ENCODE results near the gene LRRN3. TPM values are rescaled to one million over a fixed set of nuclear protein-coding genes. Genes with fewer than 3 reads are reported as not detected.

LRRN3 gene
- polyA plus RNA-seq, 4 donors = 3.5 to 6.8 (median 5.3) TPM

DNA sequence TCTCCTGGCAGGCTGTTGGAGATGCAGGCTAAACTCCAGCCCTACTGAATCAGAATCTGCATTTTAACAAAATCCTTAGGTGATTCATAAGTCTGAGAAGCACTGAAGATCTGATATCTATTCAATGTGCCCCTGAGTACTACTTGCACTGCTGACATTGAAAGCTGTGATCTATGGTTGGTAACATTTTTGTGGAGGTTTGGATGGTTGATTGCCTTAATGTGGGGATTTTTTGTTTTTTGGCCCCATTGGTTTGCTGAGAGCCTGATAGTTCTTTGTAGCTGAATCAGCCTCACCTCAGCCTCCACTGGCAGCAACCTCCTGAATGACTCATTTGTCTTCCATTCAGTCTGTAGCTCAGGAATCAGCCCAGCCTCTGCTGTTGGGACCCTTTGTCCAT lies 14.7 kb upstream of the LRRN3 start:
- no peak for DNase-seq (ENCODE audit: low read depth in 4 of 4, low spot score in 2 of 4)

DNA sequence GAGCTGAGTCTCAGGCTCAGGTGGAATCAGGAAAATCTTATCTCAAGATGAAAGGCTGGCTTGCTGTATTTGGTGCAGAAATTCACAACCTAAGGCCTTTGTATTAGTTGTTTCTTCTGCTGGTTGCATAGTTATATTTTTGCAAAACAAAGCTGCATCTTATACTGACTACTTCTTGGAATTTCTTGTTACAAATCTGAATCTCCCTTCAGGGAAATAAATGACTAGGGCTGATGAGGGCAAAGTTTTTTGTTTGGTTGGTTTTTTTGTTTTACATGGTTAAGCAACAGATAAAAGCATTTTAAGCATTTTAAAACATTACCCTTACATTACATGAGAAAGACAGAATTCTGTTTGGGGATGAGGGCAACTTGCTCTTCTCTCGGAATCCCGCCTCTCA lies 13.9 kb upstream of the LRRN3 start:
- DNase-seq (ENCODE audit: low read depth in 4 of 4, low spot score in 2 of 4) = no peak

DNA sequence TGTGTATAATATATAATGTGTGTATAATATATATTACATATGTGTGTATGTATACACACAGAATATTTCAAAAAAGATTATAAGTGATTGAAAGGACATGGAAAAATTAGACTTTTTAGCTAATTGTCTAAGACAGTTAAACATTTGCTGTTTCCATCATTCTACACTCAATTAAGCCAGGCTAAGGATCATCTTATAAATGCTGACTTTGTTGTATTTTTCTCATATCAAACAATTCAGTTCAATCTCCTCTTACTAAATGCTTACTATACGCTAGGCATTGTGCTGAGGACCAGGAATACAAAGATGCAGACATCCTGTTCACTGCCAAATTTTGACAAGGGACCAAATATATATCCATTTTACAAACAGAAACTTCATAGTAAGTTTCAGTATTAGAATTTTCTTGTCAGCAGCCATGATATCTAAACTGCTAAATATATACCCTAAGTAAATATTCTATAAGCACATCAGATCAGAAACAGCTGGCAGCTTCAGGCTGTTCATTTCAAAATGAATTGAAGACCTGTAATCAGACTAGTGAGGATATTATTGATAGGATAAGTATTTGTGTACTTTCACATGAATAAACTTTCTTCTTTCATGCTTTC lies 10.3 kb upstream of the LRRN3 start:
- no peak for DNase-seq (ENCODE audit: low read depth in 4 of 4, low spot score in 2 of 4)

DNA sequence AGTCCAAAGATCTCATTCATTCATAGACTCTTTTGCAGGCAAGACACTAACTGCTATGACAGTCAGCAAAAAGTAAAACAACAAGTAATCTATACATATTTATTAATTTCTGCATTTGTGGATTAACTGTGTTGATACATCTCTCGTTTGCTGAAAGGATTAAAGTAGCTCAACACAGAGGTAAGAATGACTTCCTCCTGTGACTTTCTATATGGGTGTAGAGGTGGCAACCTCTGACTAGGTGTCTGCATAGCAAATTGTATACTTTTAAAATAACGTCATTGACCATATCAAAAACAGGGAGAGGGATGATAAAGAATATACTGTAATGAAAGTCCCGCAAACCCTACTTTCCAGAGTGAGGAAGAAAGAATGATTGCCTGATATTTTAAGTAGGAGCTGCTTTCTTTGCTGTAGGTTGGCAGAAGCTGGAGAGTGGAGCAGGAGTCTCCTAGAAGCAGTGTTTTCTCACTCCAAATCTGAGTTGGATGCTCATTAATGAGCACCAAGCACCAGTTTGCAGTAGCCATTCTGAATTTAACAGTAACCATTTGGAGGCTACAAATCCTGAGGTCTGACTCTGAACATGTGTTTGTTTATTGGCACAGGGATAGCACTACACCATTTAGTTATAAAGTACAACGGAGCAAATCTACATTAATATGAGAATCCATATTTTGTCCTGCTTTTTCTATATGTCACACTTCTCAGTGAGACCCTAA lies 9.2 kb upstream of the LRRN3 start:
- DNase-seq (ENCODE audit: low read depth in 4 of 4, low spot score in 2 of 4) = no peak

DNA sequence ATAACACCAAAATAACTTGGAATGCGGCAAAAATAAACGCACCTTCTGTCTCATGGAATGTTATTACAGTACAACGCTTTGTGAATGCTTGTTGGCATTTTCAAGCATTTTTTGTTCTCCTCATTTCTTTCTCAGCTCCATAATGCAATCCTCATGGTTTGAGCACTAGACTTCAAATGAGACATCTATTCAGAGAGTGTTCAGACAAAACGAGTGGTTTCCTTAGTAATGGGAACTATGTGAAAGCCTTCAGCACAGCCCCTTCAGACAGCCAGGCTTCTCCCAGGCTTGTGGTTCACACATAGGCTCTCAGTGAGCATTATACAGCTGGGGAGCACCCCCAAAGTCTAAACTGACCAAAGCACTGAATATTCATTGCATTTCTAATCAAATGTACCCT lies 8.6 kb upstream of the LRRN3 start:
- DNase-seq (ENCODE audit: low read depth in 4 of 4, low spot score in 2 of 4) = no peak

DNA sequence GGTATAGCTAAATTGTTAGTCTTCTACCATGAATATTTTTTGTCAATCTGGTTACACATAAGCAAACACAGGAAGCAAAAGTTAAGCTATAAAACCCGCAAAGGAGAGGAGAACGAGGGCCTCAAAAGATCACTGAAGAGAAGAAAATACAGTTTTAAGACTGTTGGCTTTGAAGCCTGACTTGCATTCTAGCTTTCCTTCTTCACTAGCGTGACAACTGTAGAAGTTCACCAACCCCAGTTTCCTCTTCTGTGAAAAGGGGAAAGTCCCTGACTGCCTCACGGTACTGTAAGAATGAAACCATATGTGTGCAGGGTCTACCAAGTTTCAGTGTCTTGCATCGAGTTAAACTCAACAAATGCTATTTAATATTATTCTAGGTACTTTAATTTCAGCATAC lies 7.5 kb upstream of the LRRN3 start:
- DNase-seq (ENCODE audit: low read depth in 4 of 4, low spot score in 2 of 4) = no peak

DNA sequence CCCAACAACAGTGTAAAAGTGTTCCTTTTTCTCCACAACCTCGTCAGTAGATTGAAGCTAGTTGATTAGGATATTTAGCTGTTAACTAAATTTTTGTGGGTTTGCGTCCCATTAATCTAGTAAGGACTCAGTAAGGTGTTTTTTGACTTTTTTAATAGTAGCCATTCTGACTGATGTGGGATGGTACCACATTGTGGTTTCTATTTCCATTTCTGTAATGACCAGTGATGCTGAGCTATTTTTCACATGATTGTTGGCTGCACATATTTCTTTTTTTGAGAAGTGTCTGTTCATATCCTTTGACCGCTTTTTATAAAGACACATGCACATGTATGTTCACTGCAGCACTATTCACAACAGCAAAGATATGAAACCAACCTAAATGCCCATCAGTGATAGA lies 5.6 kb upstream of the LRRN3 start:
- no peak for DNase-seq (ENCODE audit: low read depth in 4 of 4, low spot score in 2 of 4)

DNA sequence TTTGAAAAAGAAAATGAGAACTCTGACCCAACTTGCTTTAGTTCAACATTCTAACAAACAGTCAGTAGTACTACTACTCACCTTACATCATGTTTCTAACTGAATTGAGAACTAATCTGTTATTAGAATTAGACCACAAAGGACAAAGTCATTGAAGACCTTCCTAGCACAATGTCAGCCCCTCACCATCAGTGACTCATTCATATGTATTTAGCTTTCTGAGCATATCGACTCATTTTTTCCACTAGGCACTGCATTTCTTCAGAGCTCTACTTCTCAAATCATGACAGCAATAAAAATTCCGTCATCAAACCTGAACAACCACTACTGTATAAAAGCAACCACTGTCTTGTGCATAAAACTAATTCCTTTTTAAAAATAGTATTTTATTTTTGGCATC lies 4.4 kb upstream of the LRRN3 start:
- no peak for DNase-seq (ENCODE audit: low read depth in 4 of 4, low spot score in 2 of 4)

DNA sequence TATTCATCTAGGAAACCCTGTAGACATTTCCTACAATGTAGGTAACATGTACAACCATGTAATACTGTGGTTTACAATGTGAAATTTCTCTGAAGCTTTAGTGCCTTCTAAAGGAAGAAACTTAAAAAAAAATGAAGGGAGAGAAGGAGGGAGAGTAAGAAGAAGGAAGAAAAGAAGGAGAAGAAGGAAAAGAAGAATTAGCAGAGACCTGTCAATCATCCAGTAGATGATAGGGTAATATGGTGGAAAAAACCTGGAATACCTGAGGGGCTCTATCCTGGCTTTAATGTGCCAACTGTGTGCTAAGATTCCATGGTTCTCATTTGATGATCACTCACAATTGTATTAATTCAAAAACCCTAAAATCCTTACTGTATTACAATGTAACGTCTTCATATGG lies 2.6 kb upstream of the LRRN3 start:
- no peak for DNase-seq (ENCODE audit: low read depth in 4 of 4, low spot score in 2 of 4)

DNA sequence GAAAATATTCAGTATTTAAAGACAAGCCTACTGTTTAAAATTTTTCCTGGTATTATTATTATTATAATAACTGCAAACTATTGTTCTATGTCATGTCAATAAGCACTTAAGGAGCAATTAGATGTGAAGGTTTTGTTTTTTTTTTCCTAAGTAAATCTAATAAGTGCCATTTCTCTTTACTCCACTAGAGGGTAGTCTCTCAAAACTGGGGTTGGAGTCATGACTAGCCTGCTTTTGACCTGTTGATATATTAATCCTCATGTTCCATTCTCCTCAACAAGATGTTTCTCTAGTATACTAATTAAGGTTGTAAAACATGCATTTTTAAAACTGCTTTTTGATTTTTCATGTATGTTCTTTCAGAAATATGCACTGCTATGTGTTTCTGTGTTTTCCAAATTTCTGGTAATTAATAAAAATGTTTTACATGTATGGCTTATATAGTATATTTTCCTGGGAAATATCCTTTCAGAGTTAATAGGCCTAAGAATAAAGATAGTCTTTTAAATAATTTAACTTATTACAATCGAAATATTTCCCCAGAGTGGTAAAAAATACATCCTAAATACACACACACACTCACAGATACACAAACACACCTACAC lies 1.0 kb upstream of the LRRN3 start:
- DNase-seq (ENCODE audit: low read depth in 4 of 4, low spot score in 2 of 4) = no peak

DNA sequence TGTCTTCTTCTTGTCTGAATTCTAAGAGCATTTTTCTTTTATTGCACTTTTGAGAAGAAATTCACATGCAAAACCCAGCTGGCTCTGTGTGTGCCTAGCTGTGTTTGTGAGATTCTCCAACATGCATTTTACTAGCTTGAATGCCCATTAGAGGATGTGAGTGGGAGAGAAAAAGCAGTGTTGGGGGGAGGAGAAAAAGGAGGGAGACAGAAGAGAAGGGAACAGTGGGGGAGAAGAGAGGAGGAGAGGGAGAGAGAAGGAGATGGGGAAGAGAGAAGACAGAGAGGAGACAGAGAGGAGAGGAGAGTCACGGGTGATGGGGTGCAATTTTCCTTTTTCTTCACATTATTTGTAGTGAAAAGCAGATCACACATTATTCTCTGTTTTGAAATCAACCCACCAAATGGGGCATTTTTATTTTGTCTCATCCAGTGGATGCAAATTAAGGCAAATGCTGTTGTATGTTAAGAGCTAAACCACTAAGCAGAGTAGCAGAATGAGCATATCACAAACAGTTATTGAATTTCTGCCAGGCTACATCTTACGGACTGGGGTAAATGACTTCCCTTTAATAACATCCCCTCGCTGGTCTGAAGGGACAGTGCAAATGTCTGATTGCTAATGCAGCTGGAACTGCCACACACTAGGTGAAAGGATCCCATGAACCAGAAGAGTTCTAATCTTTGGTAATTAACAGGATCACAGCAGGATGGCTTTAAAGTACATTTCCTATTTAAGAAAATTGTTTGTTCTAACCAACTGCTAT lies 849 bp downstream of the LRRN3 start:
- no peak for DNase-seq (ENCODE audit: low read depth in 4 of 4, low spot score in 2 of 4)

DNA sequence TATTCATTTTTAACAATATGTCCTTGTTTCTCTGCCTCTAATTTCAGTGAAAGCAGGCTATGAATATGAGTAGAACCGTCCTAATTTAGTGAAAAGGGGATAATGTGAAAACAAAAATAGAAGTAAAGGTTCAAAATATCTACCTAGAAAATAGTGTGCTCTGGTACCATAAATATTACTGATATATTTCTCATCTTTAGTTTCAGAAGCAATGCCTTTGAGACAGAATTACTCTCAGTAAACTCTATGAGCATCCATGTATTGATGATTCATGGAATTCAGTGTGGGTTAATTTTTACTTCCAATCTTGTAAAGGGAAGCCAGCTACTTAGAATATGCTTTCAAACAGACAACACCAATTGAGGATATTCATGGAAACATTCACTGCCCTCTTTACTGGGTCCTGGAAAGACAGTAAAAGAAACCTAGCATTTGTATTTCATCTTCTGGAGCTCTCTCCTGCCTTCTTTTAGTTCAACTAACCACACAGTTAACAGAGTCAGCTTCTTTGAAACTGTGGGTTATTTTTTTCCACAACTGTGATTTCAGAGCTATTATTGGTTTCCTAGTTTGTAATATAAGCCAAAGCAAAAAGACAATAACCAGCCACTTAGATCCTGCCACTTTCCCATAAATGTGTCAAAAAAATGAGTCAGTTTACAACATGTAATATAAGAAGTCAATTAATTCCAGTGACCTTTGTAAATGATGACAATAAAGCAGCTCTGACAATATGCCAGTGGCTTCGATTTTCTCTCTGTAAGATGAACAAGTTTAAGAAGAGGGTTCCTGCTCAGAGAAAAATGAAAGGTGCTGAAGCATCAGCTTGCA lies 1.7 kb downstream of the LRRN3 start:
- no peak for DNase-seq (ENCODE audit: low read depth in 4 of 4, low spot score in 2 of 4)

DNA sequence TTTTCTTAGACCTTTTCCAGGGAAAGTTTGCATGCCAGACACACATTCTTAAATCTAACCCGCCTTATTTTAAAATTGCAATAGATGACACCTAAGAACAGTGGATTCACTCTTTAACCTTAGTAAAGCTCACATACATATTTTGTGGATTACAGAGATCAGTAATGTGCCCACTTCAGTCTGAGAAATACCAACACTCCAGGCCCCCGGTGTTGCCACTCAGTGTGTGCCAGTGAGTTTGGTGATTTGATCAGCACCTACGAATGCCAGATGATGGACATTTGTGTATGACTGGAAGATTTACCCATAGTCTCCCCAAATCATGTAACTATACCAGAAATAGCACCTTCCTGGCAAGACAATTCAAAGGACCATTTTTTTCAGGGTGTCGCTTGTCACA lies 2.6 kb downstream of the LRRN3 start:
- DNase-seq (ENCODE audit: low read depth in 4 of 4, low spot score in 2 of 4) = no peak

DNA sequence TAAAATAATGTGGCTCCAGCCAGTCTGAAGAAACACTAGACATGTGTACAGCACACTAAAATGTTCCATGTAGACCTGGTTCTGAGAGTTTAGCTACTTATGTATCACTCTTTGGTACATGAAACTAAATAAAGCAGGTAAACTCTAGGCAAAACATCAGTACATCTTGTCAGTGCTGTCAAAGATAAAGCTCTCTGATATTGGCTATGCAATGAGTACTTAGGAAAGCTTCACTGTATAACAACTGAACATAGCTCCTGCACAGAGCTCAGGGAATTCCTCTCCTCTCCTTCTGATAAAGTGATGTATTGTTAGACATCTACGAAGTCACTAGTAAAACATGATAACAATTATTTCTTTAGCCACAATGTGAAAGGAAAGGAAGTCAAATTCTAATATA lies 3.5 kb downstream of the LRRN3 start:
- DNase-seq (ENCODE audit: low read depth in 4 of 4, low spot score in 2 of 4) = no peak

DNA sequence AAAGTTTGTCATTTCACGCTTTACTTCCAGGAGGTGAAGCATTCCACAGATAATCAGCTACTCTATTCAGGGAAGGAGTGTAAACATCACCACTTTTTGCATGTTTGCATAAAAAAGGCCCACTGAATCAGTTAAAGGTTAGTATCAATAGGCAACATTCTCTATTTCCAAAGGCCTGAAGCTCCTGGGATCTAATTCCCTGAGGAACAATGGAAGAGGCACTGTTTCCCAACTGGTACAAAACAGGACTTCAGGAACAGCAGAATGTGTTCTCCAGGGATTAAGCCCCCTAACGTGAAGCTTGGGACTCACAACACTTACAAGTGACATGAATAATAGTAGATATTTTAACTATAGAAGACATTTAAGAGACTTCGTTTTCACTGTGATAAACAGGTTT lies 6.1 kb downstream of the LRRN3 start:
- no peak for DNase-seq (ENCODE audit: low read depth in 4 of 4, low spot score in 2 of 4)

DNA sequence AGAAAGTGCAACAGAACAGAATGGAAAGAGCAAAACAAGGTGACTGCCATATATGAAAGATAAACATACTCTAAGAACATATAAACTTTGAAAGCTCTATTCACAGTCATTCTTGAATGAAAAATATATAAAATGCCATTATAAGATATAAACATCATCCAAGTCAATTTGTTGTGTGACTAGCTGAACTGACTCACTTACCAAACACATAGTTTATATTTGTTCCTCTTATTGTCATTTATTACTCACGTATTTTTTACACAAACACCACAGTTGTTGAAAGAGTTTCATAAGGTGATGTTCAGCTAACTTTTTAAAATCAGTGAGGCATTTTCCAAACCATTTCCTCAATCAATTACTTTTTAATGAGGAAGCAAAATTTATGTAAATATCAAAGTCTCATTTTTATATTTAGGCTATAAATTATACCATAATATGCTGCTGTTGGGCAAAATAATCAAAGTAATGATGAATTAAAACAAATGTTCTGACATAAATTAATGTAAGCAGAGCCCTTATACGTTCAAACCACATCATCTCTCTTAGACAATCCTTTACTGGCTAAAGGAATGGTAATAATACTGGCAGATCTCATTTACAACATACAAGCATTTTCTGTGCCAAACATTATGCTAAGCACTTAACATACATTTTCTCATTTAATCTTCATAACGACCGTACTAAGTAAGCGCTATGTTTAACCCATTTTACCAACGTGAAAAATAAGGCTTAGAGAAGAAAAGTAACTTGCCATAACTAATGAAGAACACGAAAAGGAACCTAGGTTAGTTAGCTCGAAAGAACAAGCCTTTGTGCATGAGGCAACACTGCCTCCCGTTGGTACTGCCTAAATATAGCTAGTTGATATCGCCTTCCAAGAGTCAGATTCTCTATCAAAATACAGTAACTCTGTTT lies 7.3 kb downstream of the LRRN3 start:
- DNase-seq (ENCODE audit: low read depth in 4 of 4, low spot score in 2 of 4) = no peak

DNA sequence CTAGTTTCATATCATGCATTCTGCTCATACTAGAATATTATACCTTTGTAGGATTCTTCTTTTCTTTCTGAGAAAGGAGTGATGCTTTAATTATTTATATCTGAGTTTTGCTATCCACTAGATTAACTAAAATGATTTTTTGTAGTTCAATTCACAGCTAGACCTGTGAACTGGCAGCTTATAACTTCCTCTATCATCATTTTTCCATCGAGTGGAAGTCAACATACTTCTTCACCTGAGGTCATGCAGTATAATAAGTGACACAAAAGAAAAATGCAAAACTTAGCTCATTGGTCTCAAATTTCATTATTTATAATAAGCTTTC lies 8.0 kb downstream of the LRRN3 start:
- no peak for DNase-seq (ENCODE audit: low read depth in 4 of 4, low spot score in 2 of 4)

DNA sequence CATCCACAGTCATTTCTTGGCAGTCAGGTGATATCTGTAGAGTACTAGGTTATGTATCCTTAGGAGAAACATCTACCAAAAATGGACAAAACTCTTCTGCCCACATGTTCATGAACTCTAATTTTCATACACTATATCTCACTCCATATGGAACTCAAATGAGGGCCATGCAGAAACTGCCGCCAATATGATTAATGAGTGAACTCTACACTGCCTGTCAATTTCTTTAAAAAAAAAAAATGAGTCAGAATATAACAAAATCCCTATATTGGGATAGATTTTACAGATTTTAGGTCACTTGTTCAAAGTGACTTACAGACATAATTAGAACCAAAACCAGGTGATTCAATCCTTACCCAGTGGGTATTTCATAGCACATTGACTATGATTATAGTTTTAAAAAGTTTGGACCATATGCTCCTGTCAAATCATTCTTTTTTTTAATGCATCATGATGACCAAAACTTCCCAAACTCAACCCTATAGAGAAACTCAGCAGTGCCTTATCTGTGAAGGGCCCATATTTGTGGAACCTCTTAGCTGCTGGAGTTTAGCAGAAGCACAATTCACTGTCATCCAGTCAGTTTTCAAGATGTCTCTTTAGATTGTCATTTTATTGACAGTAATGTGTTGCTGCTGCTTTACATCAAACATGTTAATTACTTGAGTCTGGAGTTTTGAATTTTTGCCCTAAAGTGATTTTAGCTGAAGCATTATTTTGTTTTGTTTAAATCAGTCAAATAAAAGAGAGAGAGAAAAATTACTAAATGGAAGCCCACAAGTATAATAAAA lies 11.1 kb downstream of the LRRN3 start:
- DNase-seq (ENCODE audit: low read depth in 4 of 4, low spot score in 2 of 4) = no peak

DNA sequence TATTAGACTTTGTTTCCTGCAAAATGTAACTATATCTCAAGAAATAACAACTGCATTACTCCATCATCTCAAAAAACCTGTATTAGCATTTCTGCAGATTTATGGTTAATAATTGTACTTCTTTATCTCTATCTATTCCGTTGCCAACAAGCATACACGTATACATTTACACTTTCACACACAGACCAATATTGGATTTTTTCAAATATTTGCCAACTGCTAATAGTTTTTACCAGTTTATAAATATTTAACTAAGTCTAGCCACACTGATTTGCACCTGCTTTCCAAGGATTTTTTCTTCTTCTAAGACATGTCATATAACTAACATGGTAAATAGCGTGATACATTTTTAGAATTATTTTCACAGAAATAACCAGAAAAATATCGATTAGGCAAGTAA lies 12.2 kb downstream of the LRRN3 start:
- no peak for DNase-seq (ENCODE audit: low read depth in 4 of 4, low spot score in 2 of 4)
